ENCODE measurements around the gene EIF4A3. TPM values are rescaled to one million over a fixed set of nuclear protein-coding genes. Genes with fewer than 3 reads are reported as not detected.

Gene EIF4A3
- total and polyA plus RNA-seq, 2 experiments from 2014 or later = 81.7 to 107 TPM

DNA sequence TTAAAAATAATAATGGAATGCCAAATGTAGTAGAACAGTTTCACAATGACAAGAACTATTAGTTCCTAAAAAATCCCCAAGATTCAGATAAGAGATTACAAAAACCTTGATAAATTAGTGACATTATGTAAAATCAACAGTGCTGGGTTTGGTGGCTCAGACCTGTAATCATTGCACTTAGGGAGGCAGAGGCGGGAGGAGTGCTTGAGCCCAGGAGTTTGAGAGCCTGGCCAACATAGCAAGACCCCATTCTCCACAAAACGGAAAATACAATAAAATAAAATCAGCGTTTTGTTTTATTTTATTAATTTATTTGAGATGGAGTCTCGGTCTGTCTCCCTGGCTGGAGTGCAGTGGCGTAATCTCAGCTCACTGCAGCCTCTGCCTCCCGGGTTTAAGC, 27.0 kb upstream of the EIF4A3 start:
- Histone ChIP-seq H4K20me1 (ENCODE audit: insufficient read depth, poor library complexity, severe bottlenecking) (no peaks in the 10 kb centered on the region), H3K27ac (no peak overlapping the region), H3K4me2 (no peak overlapping the region), H3K79me2 (no peaks in the 10 kb centered on the region), H3K9me2 (replicated peaks; ENCODE audit: insufficient read depth) (no peaks in the 10 kb centered on the region), H3K9me3 (ENCODE audit: low read depth) (no peaks in the 10 kb centered on the region), H3K4me1 (ENCODE audit: insufficient read depth) (no peaks in the 10 kb centered on the region), H3K27me3 (no peaks in the 10 kb centered on the region), H3K36me3 (replicated peaks; ENCODE audit: insufficient read depth, low read depth) (no peaks in the 10 kb centered on the region), H3K4me3 (no peak overlapping the region), H2AFZ (no peak overlapping the region)
- DNase-seq (ENCODE audit: low spot score) = no peak
- WGBS (ENCODE audit: low lambda C conversion rate, missing lambda C conversion rate) = 94% methylated on average over 6 of the region's 6 CpGs
- TF ChIP-seq EZH2phosphoT487 (IDR thresholded peaks at IDR 0.05; ENCODE audit: low read depth, severe bottlenecking, unreplicated experiment) = no peak
- TF ChIP-seq, protein P1, sequence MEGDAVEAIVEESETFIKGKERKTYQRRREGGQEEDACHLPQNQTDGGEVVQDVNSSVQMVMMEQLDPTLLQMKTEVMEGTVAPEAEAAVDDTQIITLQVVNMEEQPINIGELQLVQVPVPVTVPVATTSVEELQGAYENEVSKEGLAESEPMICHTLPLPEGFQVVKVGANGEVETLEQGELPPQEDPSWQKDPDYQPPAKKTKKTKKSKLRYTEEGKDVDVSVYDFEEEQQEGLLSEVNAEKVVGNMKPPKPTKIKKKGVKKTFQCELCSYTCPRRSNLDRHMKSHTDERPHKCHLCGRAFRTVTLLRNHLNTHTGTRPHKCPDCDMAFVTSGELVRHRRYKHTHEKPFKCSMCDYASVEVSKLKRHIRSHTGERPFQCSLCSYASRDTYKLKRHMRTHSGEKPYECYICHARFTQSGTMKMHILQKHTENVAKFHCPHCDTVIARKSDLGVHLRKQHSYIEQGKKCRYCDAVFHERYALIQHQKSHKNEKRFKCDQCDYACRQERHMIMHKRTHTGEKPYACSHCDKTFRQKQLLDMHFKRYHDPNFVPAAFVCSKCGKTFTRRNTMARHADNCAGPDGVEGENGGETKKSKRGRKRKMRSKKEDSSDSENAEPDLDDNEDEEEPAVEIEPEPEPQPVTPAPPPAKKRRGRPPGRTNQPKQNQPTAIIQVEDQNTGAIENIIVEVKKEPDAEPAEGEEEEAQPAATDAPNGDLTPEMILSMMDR (IDR thresholded peaks at IDR 0.05; ENCODE audit: poor library complexity) = no peak
- TF ChIP-seq EZH2 (IDR thresholded peaks at IDR 0.05; ENCODE audit: borderline replicate concordance) = no peak

DNA sequence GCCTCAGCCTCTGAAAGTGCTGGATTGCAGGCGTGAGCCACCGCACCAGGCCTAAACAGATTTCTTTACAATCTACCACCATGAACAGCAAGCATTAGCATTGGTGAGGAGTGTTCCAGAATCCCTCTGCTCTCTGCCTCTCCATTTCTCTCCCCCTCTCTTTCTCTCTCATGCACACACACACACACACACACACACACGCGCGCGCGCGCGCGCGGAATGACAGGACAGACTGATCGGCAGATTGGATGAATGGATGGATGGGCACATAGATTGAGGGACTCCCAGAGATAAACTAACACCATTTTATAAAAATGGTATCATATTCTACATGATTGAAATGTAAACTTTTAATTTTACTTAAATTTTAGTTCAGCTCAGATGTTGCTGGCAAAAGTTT, 26.2 kb upstream of the EIF4A3 start:
- DNase-seq (ENCODE audit: low spot score) = no peak
- Histone ChIP-seq H3K4me1 (ENCODE audit: insufficient read depth) (no peaks in the 10 kb centered on the region), H3K9me3 (ENCODE audit: low read depth) (no peaks in the 10 kb centered on the region), H3K4me2 (no peak overlapping the region), H2AFZ (no peak overlapping the region), H3K27ac (no peak overlapping the region), H3K27me3 (no peaks in the 10 kb centered on the region), H3K36me3 (replicated peaks; ENCODE audit: insufficient read depth, low read depth) (no peaks in the 10 kb centered on the region), H3K79me2 (no peaks in the 10 kb centered on the region), H3K9me2 (replicated peaks; ENCODE audit: insufficient read depth) (no peaks in the 10 kb centered on the region), H3K4me3 (no peak overlapping the region), H4K20me1 (ENCODE audit: insufficient read depth, poor library complexity, severe bottlenecking) (no peaks in the 10 kb centered on the region)
- TF ChIP-seq, protein P1 (IDR thresholded peaks at IDR 0.05; ENCODE audit: poor library complexity) = no peak
- TF ChIP-seq EZH2phosphoT487 (IDR thresholded peaks at IDR 0.05; ENCODE audit: low read depth, severe bottlenecking, unreplicated experiment) (no peak), EZH2 (IDR thresholded peaks at IDR 0.05; ENCODE audit: borderline replicate concordance) (no peak)
- 90% methylated on average over 12 of the region's 12 CpGs for WGBS (ENCODE audit: low lambda C conversion rate, missing lambda C conversion rate)

DNA sequence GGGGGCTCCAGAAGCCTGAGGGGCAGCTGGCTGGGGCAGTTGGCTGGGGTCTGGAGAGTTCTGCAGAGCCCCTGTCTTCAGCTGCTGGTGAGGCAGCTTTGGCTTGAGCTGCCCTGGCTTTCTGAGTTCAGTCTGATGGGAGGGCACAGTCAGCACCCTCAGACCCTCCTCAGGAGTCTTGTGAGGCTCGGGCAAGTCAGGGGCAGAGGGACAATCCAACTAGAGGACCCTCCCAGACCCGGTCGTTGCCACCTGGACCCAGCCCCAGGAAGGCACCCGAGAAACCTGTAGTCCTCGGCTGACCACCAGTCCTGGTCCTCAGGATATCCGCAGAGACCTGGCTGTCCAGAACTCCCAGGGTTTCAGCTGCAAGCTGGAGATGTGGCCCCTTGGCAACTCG, 24.8 kb upstream of the EIF4A3 start:
- TF ChIP-seq, protein P1 (IDR thresholded peaks at IDR 0.05; ENCODE audit: poor library complexity) = no peak
- TF ChIP-seq EZH2 (IDR thresholded peaks at IDR 0.05; ENCODE audit: borderline replicate concordance) (no peak), EZH2phosphoT487 (IDR thresholded peaks at IDR 0.05; ENCODE audit: low read depth, severe bottlenecking, unreplicated experiment) (no peak)
- Histone ChIP-seq H3K36me3 (replicated peaks; ENCODE audit: insufficient read depth, low read depth) (no peaks in the 10 kb centered on the region), H3K9me3 (ENCODE audit: low read depth) (no peaks in the 10 kb centered on the region), H3K9me2 (replicated peaks; ENCODE audit: insufficient read depth) (no peaks in the 10 kb centered on the region), H3K4me3 (no peak overlapping the region), H3K4me2 (no peak overlapping the region), H3K27me3 (no peaks in the 10 kb centered on the region), H4K20me1 (ENCODE audit: insufficient read depth, poor library complexity, severe bottlenecking) (no peaks in the 10 kb centered on the region), H2AFZ (no peak overlapping the region), H3K27ac (no peak overlapping the region), H3K79me2 (no peaks in the 10 kb centered on the region), H3K4me1 (ENCODE audit: insufficient read depth) (no peaks in the 10 kb centered on the region)
- WGBS (ENCODE audit: low lambda C conversion rate, missing lambda C conversion rate) = 90% methylated on average over 7 of the region's 7 CpGs
- no peak for DNase-seq (ENCODE audit: low spot score)

All from hepatocyte (in vitro differentiated cells).